WI38 (cell line): ENCODE results near the gene HIVEP2.

Experiments
- H3K4me3 ChIP-seq: 2 replicates; pipeline ENCODE4 v1.5.1; 2011; ENCODE audit warnings: low read depth, mild to moderate bottlenecking, control low read depth, low read length
- TF ChIP-seq, protein P1 (sequence below): IDR thresholded peaks from 2 replicates; pipeline ENCODE4 v1.5.1; 2012; ENCODE audit warnings: low read depth, mild to moderate bottlenecking, control low read depth, low read length

HIVEP2 gene

DNA sequence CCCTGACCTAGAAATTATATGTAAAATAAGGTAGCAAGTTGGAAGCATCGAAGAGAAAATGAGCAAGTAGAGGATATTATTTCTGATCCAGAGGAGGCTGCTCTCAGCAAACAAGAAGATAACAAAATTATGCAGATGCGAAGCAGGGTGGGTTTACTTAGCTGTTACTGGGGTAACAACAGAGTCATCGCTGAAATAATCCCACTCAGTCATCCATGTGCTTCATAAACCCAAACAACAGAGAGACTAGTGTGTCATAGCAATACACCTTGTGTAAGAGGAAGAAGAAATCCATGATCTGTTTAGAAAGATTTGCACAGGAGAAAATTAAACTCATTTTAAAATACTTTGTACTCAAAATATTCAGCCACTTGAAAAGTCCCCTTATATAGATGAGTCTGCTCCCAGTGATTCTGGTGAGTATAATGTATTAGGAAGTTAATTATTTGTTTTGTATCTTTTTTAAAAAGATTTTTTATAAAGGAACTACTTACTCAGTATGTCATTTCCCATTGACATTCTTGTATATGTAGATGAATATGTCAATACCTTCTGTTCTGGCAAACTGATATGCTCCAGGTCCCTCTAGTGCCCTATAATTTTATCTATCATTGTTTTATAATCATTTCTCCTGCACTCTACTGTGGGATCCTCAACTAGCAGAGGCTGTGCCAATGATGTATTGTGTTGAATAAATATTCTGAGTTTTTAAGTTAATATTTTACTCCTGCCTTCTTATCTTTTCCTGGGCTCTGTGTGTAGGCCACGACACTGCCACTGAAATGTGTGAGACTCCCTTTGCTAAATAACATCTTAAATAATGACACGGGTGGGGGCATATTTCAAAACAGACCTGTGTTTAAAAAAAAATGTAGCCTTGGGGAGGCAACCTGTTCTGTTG, 8.6 kb upstream of the HIVEP2 start:
- TF ChIP-seq, protein P1, sequence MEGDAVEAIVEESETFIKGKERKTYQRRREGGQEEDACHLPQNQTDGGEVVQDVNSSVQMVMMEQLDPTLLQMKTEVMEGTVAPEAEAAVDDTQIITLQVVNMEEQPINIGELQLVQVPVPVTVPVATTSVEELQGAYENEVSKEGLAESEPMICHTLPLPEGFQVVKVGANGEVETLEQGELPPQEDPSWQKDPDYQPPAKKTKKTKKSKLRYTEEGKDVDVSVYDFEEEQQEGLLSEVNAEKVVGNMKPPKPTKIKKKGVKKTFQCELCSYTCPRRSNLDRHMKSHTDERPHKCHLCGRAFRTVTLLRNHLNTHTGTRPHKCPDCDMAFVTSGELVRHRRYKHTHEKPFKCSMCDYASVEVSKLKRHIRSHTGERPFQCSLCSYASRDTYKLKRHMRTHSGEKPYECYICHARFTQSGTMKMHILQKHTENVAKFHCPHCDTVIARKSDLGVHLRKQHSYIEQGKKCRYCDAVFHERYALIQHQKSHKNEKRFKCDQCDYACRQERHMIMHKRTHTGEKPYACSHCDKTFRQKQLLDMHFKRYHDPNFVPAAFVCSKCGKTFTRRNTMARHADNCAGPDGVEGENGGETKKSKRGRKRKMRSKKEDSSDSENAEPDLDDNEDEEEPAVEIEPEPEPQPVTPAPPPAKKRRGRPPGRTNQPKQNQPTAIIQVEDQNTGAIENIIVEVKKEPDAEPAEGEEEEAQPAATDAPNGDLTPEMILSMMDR, result no peak
- H3K4me3 ChIP-seq, result no peak overlapping the region

DNA sequence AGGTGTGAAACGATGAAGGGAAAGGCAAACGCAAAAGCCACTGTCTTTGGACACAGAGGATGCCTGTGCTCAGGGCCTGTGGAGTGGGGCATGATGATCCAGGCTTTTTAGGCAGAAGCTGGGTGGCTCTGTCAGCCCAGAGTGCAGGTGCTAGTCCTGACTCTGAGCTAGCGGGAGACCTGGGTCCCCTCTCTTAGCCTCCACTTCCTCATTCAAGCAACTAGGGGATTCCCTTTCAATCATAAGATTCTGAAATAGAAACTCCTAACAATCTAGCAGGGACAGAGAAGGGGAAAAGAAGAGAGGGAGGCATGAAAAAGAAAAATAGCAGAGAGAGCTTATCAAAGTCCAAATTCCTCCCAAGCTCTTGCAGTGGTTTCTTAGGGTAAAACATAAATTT, 7.6 kb upstream of the HIVEP2 start:
- TF ChIP-seq, protein P1, result no peak

DNA sequence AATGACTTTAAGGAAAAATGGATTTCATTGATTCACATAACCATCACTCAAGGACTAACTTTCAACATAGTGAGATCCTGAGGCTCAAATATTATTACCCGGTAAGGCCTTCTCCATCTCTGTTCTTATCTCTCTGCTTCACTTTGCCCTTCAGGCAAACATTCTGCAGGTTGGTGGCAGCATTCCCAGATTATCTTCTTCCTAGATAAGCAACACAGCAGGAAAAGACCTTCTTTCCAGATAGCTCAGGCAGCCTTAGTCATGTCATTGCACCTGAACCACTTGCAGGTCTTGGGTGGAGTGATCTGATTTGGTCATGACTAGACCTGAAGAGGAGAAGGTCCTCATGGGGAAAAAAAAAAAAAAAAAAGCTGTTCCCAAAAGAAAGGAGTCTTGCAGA, 5.3 kb upstream of the HIVEP2 start:
- H3K4me3 ChIP-seq, result no peak overlapping the region

More for the DNA sequence above, 7.6 kb upstream of the HIVEP2 start:
- no peak overlapping the region for H3K4me3 ChIP-seq

DNA sequence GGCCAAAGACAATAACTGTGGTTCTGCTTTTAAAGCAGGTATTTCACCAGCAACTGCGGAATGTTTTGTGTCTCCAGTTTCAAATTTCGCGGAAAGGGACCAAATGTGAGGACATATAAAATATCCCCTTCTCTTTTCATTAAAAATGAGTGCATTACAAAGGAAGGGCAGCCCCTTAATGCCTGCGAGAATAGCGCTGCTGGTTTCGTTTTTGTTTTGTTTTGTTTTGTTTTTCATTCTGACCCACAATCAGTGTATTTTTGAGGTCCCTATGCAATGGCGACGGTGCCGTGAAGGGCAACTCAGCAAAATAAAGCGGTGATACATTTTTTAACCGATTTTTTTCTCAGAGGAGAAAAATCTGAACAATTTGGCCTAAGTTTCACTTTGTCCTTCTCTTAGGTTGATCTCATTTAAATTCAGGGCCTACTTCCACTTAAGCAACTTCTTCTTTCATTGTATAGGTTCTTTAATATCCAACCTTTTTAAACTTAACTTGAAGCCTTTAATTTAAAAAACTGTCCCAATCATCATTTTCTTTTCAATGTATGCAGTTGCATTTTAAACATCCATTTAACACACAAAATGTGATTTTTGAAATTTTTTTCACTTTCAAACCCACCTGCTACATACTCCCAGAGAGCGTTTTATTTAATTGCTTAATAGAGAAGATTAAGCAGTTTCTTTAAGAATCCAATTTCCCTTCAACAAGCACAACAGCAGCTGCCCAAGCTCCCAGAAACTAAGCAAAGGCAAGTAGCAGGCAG, 2.9 kb upstream of the HIVEP2 start:
- peak overlapping the region; percentile 95 for H3K4me3 ChIP-seq
- TF ChIP-seq, protein P1, result no peak

More for the DNA sequence above, 5.3 kb upstream of the HIVEP2 start:
- TF ChIP-seq, protein P1, result no peak

- H3K4me3 ChIP-seq, result peak overlapping the region; percentile 95
- TF ChIP-seq, protein P1, result no peak
Observed at GRCh38 chr6:142946924-142947713, 2.1 kb upstream of the HIVEP2 start.

DNA sequence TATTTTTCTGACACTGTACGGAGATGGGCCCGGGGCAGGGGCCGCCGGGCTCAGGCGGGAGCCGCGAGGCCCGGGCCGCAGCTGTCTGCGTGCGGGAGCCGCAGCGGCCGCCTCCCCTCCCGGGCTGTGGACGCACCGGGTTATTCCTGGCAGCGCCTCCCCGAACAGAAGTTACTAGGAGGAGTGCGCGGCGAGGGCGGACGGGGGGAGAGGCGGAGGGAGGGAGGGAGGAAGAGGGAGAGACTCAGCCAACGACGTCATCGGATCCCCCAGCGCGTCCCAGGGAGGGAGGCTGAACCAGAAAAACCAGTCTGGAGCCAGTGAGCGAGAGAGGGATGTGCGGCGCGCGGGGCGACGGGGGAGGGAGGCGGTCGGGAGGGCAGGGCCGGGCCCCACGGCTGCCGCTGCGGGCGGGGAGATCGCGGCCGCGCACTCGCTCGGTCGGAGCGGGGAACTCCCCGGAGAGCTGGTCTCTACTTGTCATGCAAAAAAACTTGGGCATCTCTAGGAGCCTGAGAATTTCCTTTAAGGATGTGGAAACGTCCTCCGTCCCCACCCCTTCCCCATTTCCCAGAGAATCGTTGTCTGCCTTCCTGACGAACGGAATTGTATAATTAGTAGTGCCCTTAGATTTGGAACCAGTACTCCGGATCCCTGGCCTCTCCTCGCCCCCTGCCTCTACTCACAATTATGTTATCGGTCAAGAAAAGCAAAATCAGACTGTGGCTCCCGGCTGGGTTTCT, 1.4 kb upstream of the HIVEP2 start:
- TF ChIP-seq, protein P1, result no peak
- peak overlapping the region; percentile 95 for H3K4me3 ChIP-seq
